SK-N-SH treated with all-trans-retinoic acid at 6 μM for 48 hours (cell line): Measurements from ENCODE around the gene CD2.

ENCODE experiments used
- ATAC-seq: fragments of 200-7000 bp; cut with Tn5 transposase; 3 replicates; pipeline ENCODE4 v1.9.1; 2020; ENCODE audit warnings: mild to moderate bottlenecking, moderate library complexity
- ARNTL ChIP-seq: fragments of 450-650 bp; formaldehyde crosslinking; IDR thresholded peaks from 2 replicates; pipeline ENCODE4 v1.5.0; 2020; ENCODE audit warnings: low read depth, mild to moderate bottlenecking, moderate library complexity, borderline replicate concordance
- CSDC2 ChIP-seq: fragments of 250-450 bp; sonication (Bioruptor Pico); IDR thresholded peaks from 2 replicates; pipeline ENCODE4 v1.5.0; 2020; ENCODE audit warnings: mild to moderate bottlenecking, moderate library complexity
- ESRRG ChIP-seq: fragments of 250-450 bp; sonication (Bioruptor Pico); IDR thresholded peaks from 2 replicates; pipeline ENCODE4 v1.6.1; 2021; ENCODE audit warnings: mild to moderate bottlenecking
- GLIS3 ChIP-seq: fragments of 250-450 bp; sonication (Bioruptor Pico); IDR thresholded peaks from 2 replicates; pipeline ENCODE4 v1.5.0; 2020; ENCODE audit warnings: mild to moderate bottlenecking, moderate library complexity
- ISL1 ChIP-seq: fragments of 250-450 bp; sonication (Bioruptor Pico); IDR thresholded peaks from 2 replicates; pipeline ENCODE4 v2.1.2; 2022; ENCODE audit warnings: mild to moderate bottlenecking, moderate library complexity
- OSR1 ChIP-seq: fragments of 250-450 bp; sonication (Bioruptor Pico); IDR thresholded peaks from 2 replicates; pipeline ENCODE4 v1.8.0; 2022; ENCODE audit warnings: moderate library complexity, mild to moderate bottlenecking, inconsistent platforms
- PPARA ChIP-seq: fragments of 250-450 bp; sonication (Bioruptor Pico); IDR thresholded peaks from 2 replicates; pipeline ENCODE4 v1.5.0; 2020; ENCODE audit warnings: mild to moderate bottlenecking, borderline replicate concordance
- RARB ChIP-seq: fragments of 250-450 bp; sonication (Bioruptor Pico); IDR thresholded peaks from 2 replicates; pipeline ENCODE4 v1.8.0; 2021; ENCODE audit warnings: mild to moderate bottlenecking, moderate library complexity
- SNAI2 ChIP-seq: fragments of 250-450 bp; sonication (Bioruptor Pico); IDR thresholded peaks from 2 replicates; pipeline ENCODE4 v1.5.0; 2020; ENCODE audit warnings: mild to moderate bottlenecking, moderate library complexity
- TCF4 ChIP-seq: fragments of 250-450 bp; sonication (Bioruptor Pico); IDR thresholded peaks from 2 replicates; pipeline ENCODE4 v1.8.0; 2021; ENCODE audit warnings: mild to moderate bottlenecking, moderate library complexity, borderline replicate concordance
- TOX ChIP-seq: fragments of 250-450 bp; sonication (Bioruptor Pico); IDR thresholded peaks from 2 replicates; pipeline ENCODE4 v1.8.0; 2021; ENCODE audit warnings: mild to moderate bottlenecking, moderate library complexity, borderline replicate concordance
- ZC3H10 ChIP-seq: fragments of 250-450 bp; sonication (Bioruptor Pico); IDR thresholded peaks from 2 replicates; pipeline ENCODE4 v1.5.1; 2021; ENCODE audit warnings: mild to moderate bottlenecking, moderate library complexity
- ZFP3 ChIP-seq: fragments of 250-450 bp; sonication (Bioruptor Pico); IDR thresholded peaks from 2 replicates; pipeline ENCODE4 v1.5.0; 2020; ENCODE audit warnings: mild to moderate bottlenecking, moderate library complexity
- ZFP30 ChIP-seq: fragments of 450-650 bp; formaldehyde crosslinking; IDR thresholded peaks from 2 replicates; pipeline ENCODE4 v1.5.0; 2022; ENCODE audit warnings: mild to moderate bottlenecking, moderate library complexity
- ZNF565 ChIP-seq: fragments of 450-650 bp; formaldehyde crosslinking; conservative IDR thresholded peaks from 2 replicates; pipeline ENCODE4 v1.5.0; 2020; ENCODE audit warnings: low read depth, mild to moderate bottlenecking, moderate library complexity
- ZNF70 ChIP-seq: fragments of 450-650 bp; formaldehyde crosslinking; IDR thresholded peaks from 2 replicates; pipeline ENCODE4 v1.5.0; 2020; ENCODE audit warnings: mild to moderate bottlenecking, moderate library complexity
- ZNF8 ChIP-seq: fragments of 450-650 bp; formaldehyde crosslinking; IDR thresholded peaks from 2 replicates; pipeline ENCODE4 v1.5.0; 2020; ENCODE audit warnings: mild to moderate bottlenecking, moderate library complexity
- TF ChIP-seq, protein P1 (sequence below): fragments of 250-450 bp; sonication (Bioruptor Pico); IDR thresholded peaks from 2 replicates; pipeline ENCODE4 v1.8.0; 2020; ENCODE audit warnings: mild to moderate bottlenecking, moderate library complexity, borderline replicate concordance
- TF ChIP-seq, protein P2 (sequence below): fragments of 250-450 bp; sonication (Bioruptor Pico); IDR thresholded peaks from 2 replicates; pipeline ENCODE4 v1.5.1; 2020; ENCODE audit warnings: low read depth, mild to moderate bottlenecking, moderate library complexity
- TF ChIP-seq, protein P3 (sequence below): fragments of 250-450 bp; sonication (Bioruptor Pico); IDR thresholded peaks from 2 replicates; pipeline ENCODE4 v1.5.0; 2020; ENCODE audit warnings: mild to moderate bottlenecking, moderate library complexity
- TF ChIP-seq, protein P4 (sequence below): fragments of 250-450 bp; sonication (Bioruptor Pico); IDR thresholded peaks from 2 replicates; pipeline ENCODE4 v1.8.0; 2021; ENCODE audit warnings: low read depth, mild to moderate bottlenecking, moderate library complexity, borderline replicate concordance

The CD2 gene

DNA sequence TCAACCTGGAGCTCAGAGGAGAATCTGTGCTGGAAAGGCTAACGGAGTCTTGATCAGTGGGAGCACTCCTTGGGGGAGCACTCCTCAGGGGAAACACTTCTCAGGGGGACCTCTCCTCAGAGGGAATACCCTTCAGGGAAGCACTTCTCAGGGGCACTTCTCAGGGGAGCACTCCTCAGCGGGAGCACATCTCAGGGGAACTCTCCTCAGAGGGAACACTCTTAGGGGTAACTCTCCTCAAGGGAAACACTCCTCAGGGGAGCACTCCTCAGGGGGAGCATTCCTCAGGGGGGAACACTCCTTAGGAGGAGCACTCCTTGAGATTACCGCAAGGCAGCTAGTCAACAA is 41.2 kb downstream of the CD2 start:
- ATAC-seq, result no peak
- TF ChIP-seq OSR1 (no peak), PPARA (CRISPR knock-in tag) (no peak), ZC3H10 (CRISPR knock-in tag) (no peak), ZNF565 (CRISPR knock-in tag) (no peak), ZNF70 (CRISPR knock-in tag) (no peak), ISL1 (CRISPR knock-in tag) (no peak), SNAI2 (CRISPR knock-in tag) (no peak), RARB (CRISPR knock-in tag) (no peak), ZFP30 (CRISPR knock-in tag) (no peak), TCF4 (CRISPR knock-in tag) (no peak), CSDC2 (CRISPR knock-in tag) (no peak)
- TF ChIP-seq, protein P1, sequence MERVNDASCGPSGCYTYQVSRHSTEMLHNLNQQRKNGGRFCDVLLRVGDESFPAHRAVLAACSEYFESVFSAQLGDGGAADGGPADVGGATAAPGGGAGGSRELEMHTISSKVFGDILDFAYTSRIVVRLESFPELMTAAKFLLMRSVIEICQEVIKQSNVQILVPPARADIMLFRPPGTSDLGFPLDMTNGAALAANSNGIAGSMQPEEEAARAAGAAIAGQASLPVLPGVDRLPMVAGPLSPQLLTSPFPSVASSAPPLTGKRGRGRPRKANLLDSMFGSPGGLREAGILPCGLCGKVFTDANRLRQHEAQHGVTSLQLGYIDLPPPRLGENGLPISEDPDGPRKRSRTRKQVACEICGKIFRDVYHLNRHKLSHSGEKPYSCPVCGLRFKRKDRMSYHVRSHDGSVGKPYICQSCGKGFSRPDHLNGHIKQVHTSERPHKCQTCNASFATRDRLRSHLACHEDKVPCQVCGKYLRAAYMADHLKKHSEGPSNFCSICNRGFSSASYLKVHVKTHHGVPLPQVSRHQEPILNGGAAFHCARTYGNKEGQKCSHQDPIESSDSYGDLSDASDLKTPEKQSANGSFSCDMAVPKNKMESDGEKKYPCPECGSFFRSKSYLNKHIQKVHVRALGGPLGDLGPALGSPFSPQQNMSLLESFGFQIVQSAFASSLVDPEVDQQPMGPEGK (CRISPR knock-in tag), result no peak

DNA sequence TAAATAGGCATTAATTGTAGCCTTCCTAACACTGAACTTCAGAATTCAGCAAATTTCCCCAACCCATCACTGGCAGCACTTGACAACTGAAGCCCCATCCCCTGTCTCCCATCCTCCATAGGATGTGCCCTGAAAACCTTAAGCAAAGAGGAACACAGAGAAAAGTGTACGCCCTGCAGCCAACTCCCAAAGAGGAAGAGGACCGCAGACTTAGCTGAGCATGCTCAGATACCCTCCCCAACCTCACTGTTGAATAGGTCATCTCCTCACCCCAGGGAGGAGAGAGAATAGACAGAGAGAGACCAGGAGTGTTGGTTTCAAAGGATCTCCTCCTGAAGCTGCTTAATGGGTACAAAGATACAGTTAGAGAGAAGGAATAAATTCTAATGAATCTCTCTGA is 50.5 kb downstream of the CD2 start:
- ATAC-seq, result no peak
- TF ChIP-seq, protein P2, sequence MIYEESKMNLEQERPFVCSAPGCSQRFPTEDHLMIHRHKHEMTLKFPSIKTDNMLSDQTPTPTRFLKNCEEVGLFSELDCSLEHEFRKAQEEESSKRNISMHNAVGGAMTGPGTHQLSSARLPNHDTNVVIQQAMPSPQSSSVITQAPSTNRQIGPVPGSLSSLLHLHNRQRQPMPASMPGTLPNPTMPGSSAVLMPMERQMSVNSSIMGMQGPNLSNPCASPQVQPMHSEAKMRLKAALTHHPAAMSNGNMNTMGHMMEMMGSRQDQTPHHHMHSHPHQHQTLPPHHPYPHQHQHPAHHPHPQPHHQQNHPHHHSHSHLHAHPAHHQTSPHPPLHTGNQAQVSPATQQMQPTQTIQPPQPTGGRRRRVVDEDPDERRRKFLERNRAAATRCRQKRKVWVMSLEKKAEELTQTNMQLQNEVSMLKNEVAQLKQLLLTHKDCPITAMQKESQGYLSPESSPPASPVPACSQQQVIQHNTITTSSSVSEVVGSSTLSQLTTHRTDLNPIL (CRISPR knock-in tag), result no peak
- TF ChIP-seq ESRRG (CRISPR knock-in tag), result no peak
- TF ChIP-seq, protein P1 (CRISPR knock-in tag), result no peak
- no peak for TF ChIP-seq TCF4 (CRISPR knock-in tag)
- TF ChIP-seq RARB (CRISPR knock-in tag), result no peak
- no peak for TF ChIP-seq ZNF70 (CRISPR knock-in tag)
- no peak for TF ChIP-seq CSDC2 (CRISPR knock-in tag)
- TF ChIP-seq ZNF8 (CRISPR knock-in tag), result no peak
- no peak for TF ChIP-seq SNAI2 (CRISPR knock-in tag)
- no peak for TF ChIP-seq ZFP3 (CRISPR knock-in tag)
- no peak for TF ChIP-seq TOX
- TF ChIP-seq ARNTL (CRISPR knock-in tag), result no peak
- no peak for TF ChIP-seq OSR1
- TF ChIP-seq GLIS3 (CRISPR knock-in tag), result no peak
- TF ChIP-seq ZNF565 (CRISPR knock-in tag), result no peak
- no peak for TF ChIP-seq ZC3H10 (CRISPR knock-in tag)
- TF ChIP-seq, protein P3, sequence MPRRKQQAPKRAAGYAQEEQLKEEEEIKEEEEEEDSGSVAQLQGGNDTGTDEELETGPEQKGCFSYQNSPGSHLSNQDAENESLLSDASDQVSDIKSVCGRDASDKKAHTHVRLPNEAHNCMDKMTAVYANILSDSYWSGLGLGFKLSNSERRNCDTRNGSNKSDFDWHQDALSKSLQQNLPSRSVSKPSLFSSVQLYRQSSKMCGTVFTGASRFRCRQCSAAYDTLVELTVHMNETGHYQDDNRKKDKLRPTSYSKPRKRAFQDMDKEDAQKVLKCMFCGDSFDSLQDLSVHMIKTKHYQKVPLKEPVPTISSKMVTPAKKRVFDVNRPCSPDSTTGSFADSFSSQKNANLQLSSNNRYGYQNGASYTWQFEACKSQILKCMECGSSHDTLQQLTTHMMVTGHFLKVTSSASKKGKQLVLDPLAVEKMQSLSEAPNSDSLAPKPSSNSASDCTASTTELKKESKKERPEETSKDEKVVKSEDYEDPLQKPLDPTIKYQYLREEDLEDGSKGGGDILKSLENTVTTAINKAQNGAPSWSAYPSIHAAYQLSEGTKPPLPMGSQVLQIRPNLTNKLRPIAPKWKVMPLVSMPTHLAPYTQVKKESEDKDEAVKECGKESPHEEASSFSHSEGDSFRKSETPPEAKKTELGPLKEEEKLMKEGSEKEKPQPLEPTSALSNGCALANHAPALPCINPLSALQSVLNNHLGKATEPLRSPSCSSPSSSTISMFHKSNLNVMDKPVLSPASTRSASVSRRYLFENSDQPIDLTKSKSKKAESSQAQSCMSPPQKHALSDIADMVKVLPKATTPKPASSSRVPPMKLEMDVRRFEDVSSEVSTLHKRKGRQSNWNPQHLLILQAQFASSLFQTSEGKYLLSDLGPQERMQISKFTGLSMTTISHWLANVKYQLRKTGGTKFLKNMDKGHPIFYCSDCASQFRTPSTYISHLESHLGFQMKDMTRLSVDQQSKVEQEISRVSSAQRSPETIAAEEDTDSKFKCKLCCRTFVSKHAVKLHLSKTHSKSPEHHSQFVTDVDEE (CRISPR knock-in tag), result no peak
- no peak for TF ChIP-seq PPARA (CRISPR knock-in tag)
- no peak for TF ChIP-seq ZFP30 (CRISPR knock-in tag)
- TF ChIP-seq, protein P4, sequence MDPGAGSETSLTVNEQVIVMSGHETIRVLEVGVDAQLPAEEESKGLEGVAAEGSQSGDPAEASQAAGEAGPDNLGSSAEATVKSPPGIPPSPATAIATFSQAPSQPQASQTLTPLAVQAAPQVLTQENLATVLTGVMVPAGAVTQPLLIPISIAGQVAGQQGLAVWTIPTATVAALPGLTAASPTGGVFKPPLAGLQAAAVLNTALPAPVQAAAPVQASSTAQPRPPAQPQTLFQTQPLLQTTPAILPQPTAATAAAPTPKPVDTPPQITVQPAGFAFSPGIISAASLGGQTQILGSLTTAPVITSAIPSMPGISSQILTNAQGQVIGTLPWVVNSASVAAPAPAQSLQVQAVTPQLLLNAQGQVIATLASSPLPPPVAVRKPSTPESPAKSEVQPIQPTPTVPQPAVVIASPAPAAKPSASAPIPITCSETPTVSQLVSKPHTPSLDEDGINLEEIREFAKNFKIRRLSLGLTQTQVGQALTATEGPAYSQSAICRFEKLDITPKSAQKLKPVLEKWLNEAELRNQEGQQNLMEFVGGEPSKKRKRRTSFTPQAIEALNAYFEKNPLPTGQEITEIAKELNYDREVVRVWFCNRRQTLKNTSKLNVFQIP (CRISPR knock-in tag), result no peak
- TF ChIP-seq, all 23 proteins: peak for 0

DNA sequence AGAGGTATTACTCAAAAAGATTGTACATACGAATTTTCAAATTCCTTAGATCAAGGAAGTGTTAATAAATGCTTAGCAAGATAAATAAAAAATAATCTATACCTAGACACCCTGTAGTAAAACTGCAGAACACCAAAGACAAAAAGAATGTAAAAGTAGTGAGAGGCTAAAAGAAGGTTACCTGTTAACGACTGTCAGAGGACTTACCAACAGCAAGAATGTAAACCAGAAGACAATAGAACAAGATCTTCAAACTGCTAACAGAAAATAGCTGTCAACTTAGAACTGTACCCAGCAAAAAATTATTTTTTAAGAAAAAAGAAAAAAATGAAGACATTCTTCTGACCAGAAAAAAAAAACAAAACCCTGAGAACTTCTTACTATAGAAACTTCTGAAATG is 51.2 kb downstream of the CD2 start:
- TF ChIP-seq, protein P3 (CRISPR knock-in tag), result no peak
- TF ChIP-seq, protein P4 (CRISPR knock-in tag), result no peak
- no peak for TF ChIP-seq OSR1
- TF ChIP-seq GLIS3 (CRISPR knock-in tag), result no peak
- no peak for ATAC-seq
